ENCODE results near the gene CAMK2A. TPM values are rescaled to one million over a fixed set of nuclear protein-coding genes. Genes with fewer than 3 reads are reported as not detected.

The CAMK2A gene
- total RNA-seq, 4 donors from 2014 or later: 32.0 to 78.1 (median 48.6) TPM

- H3K9me3 ChIP-seq: no peaks in the 10 kb centered on the region
- intact Hi-C loops (cut with DNase I; ENCODE audit: low total_unique reads): no loop called here
- no peak for DNase-seq
- H3K4me3 ChIP-seq: no peak overlapping the region
- H3K27ac ChIP-seq: no peak overlapping the region
- no peaks in the 10 kb centered on the region for H3K27me3 ChIP-seq
- TF ChIP-seq POLR2A (IDR thresholded peaks at IDR 0.05) (no peak), CTCF (IDR thresholded peaks at IDR 0.05 in 4 of 5, conservative IDR thresholded peaks at IDR 0.05 in 1 of 5) (no peak)
- ATAC-seq: peak in 1 of 2 donors; percentile 17
- in situ Hi-C loops (cut with MboI; ENCODE audit: low sequenced_read_pairs in 4 of 4): no loop called here
- H3K36me3 ChIP-seq: no peaks in the 10 kb centered on the region
- H3K4me1 ChIP-seq: peaks cover 0 to 6% of the 10 kb centered on the region in 2 donors
Measured at GRCh38 chr5:150313921-150314716, 24.5 kb upstream of the CAMK2A start.

GRCh38 chr5:150313501-150313900 lies 23.9 kb upstream of the CAMK2A start:
- in situ Hi-C loops (cut with MboI; ENCODE audit: low sequenced_read_pairs in 4 of 4) (no loop called here), intact Hi-C loops (cut with DNase I; ENCODE audit: low total_unique reads) (no loop called here)
- DNase-seq (no peak), ATAC-seq (no peak)
- Histone ChIP-seq H3K27ac (no peak overlapping the region), H3K36me3 (no peaks in the 10 kb centered on the region), H3K4me3 (no peak overlapping the region), H3K4me1 (peaks cover 0 to 6% of the 10 kb centered on the region in 2 donors), H3K27me3 (no peaks in the 10 kb centered on the region), H3K9me3 (no peaks in the 10 kb centered on the region)
- TF ChIP-seq POLR2A (IDR thresholded peaks at IDR 0.05) (no peak), CTCF (IDR thresholded peaks at IDR 0.05 in 4 of 5, conservative IDR thresholded peaks at IDR 0.05 in 1 of 5) (no peak)

GRCh38 chr5:150312518-150312917 lies 22.9 kb upstream of the CAMK2A start:
- no peak overlapping the region for H3K27ac ChIP-seq
- H3K27me3 ChIP-seq: no peaks in the 10 kb centered on the region
- no peak overlapping the region for H3K4me3 ChIP-seq
- TF ChIP-seq POLR2A (IDR thresholded peaks at IDR 0.05) (no peak), CTCF (IDR thresholded peaks at IDR 0.05 in 4 of 5, conservative IDR thresholded peaks at IDR 0.05 in 1 of 5) (no peak)
- in situ Hi-C loops (cut with MboI; ENCODE audit: low sequenced_read_pairs in 4 of 4): no loop called here
- DNase-seq (no peak), ATAC-seq (no peak)
- intact Hi-C loops (cut with DNase I; ENCODE audit: low total_unique reads): no loop called here
- H3K9me3 ChIP-seq: no peaks in the 10 kb centered on the region
- H3K4me1 ChIP-seq: peaks cover 0 to 6% of the 10 kb centered on the region in 2 donors
- no peaks in the 10 kb centered on the region for H3K36me3 ChIP-seq

GRCh38 chr5:150311015-150311692 lies 21.6 kb upstream of the CAMK2A start:
- no peak overlapping the region for H3K27ac ChIP-seq
- intact Hi-C loops (cut with DNase I; ENCODE audit: low total_unique reads) (no loop called here), in situ Hi-C loops (cut with MboI; ENCODE audit: low sequenced_read_pairs in 4 of 4) (no loop called here)
- no peaks in the 10 kb centered on the region for H3K9me3 ChIP-seq
- H3K4me3 ChIP-seq: no peak overlapping the region
- DNase-seq (no peak), ATAC-seq (no peak)
- H3K36me3 ChIP-seq: no peaks in the 10 kb centered on the region
- TF ChIP-seq POLR2A (IDR thresholded peaks at IDR 0.05) (no peak), CTCF (IDR thresholded peaks at IDR 0.05 in 4 of 5, conservative IDR thresholded peaks at IDR 0.05 in 1 of 5) (no peak)
- H3K27me3 ChIP-seq: no peaks in the 10 kb centered on the region
- H3K4me1 ChIP-seq: peaks cover 0 to 6% of the 10 kb centered on the region in 2 donors

Measured in gastrocnemius medialis (tissue), 4 donors.